Measurements from ENCODE around the gene NAT14. TPM values are rescaled to one million over a fixed set of nuclear protein-coding genes. Genes with fewer than 3 reads are reported as not detected.

The NAT14 gene
- total RNA-seq, 1 experiment from 2014 or later, result 55.3 TPM

DNA sequence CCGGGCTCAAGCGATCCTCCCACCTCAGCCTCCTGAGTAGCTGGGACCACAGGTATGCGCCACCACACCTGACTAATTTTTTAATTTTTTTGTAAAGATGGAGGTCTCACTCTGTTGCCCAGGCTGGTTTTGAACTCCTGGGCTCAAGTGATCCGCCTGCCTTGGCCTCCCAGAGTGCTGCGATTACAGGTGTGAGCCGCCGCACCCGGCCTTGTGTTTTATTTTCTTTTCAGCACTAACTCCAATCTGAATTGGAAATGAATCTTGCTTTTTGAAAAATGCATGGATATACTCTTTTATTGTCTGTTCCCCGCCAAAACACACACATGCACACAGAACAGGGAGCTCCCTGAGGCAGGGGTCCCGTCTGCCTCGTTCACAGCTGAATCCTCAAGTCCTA, 22.3 kb upstream of the NAT14 start:
- POLR2A ChIA-PET, result no interaction called here
- no peaks in the 10 kb centered on the region for H3K36me3 ChIP-seq (ENCODE audit: control insufficient read depth in 1 of 2, insufficient read depth in 2 of 2, low read length in 2 of 2)
- H3K27ac ChIP-seq (ENCODE audit: low read depth, low read length), result no peak overlapping the region
- DNase-seq (ENCODE audit: low read depth, low spot score) (no peak), ATAC-seq (no peak)
- H3K4me2 ChIP-seq (ENCODE audit: low read length), result peak overlapping the region; percentile 98
- peak overlapping the region; percentile 51 to 98; a peak in 2 of 4 replicates for H3K4me3 ChIP-seq (replicated peaks in 1 of 2; ENCODE audit: low read depth in 1 of 2, low read length in 2 of 2)
- peaks cover 12% of the 10 kb centered on the region; the same call in 1 of the 2 replicates for H3K79me2 ChIP-seq (ENCODE audit: insufficient read depth, low read length)
- H2AFZ ChIP-seq (ENCODE audit: low read depth, low read length, poor library complexity, severe bottlenecking), result no peak overlapping the region
- H3K4me1 ChIP-seq (ENCODE audit: control insufficient read depth in 1 of 2, insufficient read depth in 2 of 2, low read length in 2 of 2), result peaks cover 14 to 35% of the 10 kb centered on the region in 2 experiments
- TF ChIP-seq RAD21 (IDR thresholded peaks at IDR 0.05; ENCODE audit: low read depth), result no peak
- no peak for TF ChIP-seq CEBPB (IDR thresholded peaks at IDR 0.05; ENCODE audit: low read depth)
- TF ChIP-seq POLR2A (IDR thresholded peaks at IDR 0.05; ENCODE audit: borderline replicate concordance, extremely low read depth, insufficient read depth, insufficient read length), result no peak
- TF ChIP-seq ELF1 (IDR thresholded peaks at IDR 0.05; ENCODE audit: borderline replicate concordance, low read depth), result no peak
- TF ChIP-seq MAX (IDR thresholded peaks at IDR 0.05), result 0 out of 2 replicates have a peak, but pooled peaks have one; percentile 4
- RAD21 ChIA-PET (ENCODE audit: low non-redundant PET in 1 of 2, low total read pairs in 2 of 2, uncharacterized antibody in 2 of 2, unreplicated experiment in 2 of 2), result no interaction called here
- H3K9me2 ChIP-seq (ENCODE audit: insufficient read depth), result no peaks in the 10 kb centered on the region
- H3K27me3 ChIP-seq (ENCODE audit: insufficient read depth, low read length), result no peaks in the 10 kb centered on the region
- intact Hi-C loops (cut with micrococcal nuclease), result no loop called here
- H4K20me1 ChIP-seq (ENCODE audit: insufficient read depth), result no peaks in the 10 kb centered on the region
- CTCF ChIA-PET, result interaction anchor here (1.5 kb wide), 2 partner anchors 9 to 41 kb away, joined by 3 to 7 read pairs; no protein-coding TSS in a partner anchor
- no TSS peak for BruUV-seq (replicated peaks)
- no peak overlapping the region for H3K9ac ChIP-seq (ENCODE audit: low read length)
- no peaks in the 10 kb centered on the region for H3K9me3 ChIP-seq (ENCODE audit: control insufficient read depth in 1 of 2, insufficient read depth in 1 of 2, low read depth in 1 of 2, low read length in 2 of 2)

DNA sequence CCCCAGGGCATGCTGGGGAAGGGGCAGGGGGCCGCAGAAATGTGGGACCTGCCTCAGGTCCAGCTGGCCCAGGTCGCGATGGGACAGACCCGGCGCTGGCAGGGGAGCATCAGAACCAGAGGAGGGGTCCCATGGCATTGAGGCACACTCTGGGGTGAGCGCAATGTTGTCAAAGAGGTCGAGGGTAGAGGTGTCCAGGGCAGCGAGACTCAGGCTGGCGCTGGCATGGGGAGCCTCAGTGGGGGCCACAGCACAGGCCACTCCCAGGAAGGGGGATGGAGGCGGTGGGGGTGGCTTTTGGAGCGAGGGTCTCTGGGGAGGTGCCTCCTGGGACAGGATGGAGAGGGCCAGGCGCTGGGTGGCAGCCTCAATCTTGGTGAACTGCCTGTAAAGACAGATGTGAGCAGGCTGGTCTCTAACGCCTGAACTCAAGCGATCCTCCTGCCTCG, 21.4 kb upstream of the NAT14 start:
- intact Hi-C loops (cut with micrococcal nuclease), result no loop called here
- ATAC-seq, result no peak
- CTCF ChIA-PET, result no interaction called here
- no peak for TF ChIP-seq MAX (IDR thresholded peaks at IDR 0.05)
- no peak for TF ChIP-seq SIN3A (IDR thresholded peaks at IDR 0.05; ENCODE audit: low read depth)
- no peak for TF ChIP-seq RAD21 (IDR thresholded peaks at IDR 0.05; ENCODE audit: low read depth)
- no peak for TF ChIP-seq POLR2A (IDR thresholded peaks at IDR 0.05; ENCODE audit: borderline replicate concordance, extremely low read depth, insufficient read depth, insufficient read length)
- no peak for TF ChIP-seq ZBTB33 (IDR thresholded peaks at IDR 0.05; ENCODE audit: extremely low read depth, insufficient replicate concordance, low read length)
- TF ChIP-seq, protein P1, sequence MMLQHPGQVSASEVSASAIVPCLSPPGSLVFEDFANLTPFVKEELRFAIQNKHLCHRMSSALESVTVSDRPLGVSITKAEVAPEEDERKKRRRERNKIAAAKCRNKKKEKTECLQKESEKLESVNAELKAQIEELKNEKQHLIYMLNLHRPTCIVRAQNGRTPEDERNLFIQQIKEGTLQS (IDR thresholded peaks at IDR 0.05), result no peak
- TF ChIP-seq JUND (IDR thresholded peaks at IDR 0.05), result no peak
- no peak for TF ChIP-seq ZFX (IDR thresholded peaks at IDR 0.05)
- no peak for TF ChIP-seq ELF1 (IDR thresholded peaks at IDR 0.05; ENCODE audit: borderline replicate concordance, low read depth)
- TF ChIP-seq ZNF274 (IDR thresholded peaks at IDR 0.05; ENCODE audit: low read depth, low read length), result no peak
- TF ChIP-seq FOSL1 (IDR thresholded peaks at IDR 0.05; ENCODE audit: low read depth), result no peak
- no peak for TF ChIP-seq EGR1 (IDR thresholded peaks at IDR 0.05; ENCODE audit: low read depth)
- no peak for TF ChIP-seq YY1 (IDR thresholded peaks at IDR 0.05; ENCODE audit: extremely low read depth, insufficient replicate concordance, low read depth, low read length)
- TF ChIP-seq, protein P2, sequence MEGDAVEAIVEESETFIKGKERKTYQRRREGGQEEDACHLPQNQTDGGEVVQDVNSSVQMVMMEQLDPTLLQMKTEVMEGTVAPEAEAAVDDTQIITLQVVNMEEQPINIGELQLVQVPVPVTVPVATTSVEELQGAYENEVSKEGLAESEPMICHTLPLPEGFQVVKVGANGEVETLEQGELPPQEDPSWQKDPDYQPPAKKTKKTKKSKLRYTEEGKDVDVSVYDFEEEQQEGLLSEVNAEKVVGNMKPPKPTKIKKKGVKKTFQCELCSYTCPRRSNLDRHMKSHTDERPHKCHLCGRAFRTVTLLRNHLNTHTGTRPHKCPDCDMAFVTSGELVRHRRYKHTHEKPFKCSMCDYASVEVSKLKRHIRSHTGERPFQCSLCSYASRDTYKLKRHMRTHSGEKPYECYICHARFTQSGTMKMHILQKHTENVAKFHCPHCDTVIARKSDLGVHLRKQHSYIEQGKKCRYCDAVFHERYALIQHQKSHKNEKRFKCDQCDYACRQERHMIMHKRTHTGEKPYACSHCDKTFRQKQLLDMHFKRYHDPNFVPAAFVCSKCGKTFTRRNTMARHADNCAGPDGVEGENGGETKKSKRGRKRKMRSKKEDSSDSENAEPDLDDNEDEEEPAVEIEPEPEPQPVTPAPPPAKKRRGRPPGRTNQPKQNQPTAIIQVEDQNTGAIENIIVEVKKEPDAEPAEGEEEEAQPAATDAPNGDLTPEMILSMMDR (IDR thresholded peaks at IDR 0.05 in 2 of 3, conservative IDR thresholded peaks at IDR 0.05 in 1 of 3; ENCODE audit: borderline replicate concordance in 1 of 3, insufficient read depth in 1 of 3, low read depth in 2 of 3, low read length in 2 of 3), result no peak
- no peak for TF ChIP-seq TCF7L2 (IDR thresholded peaks at IDR 0.05; ENCODE audit: borderline replicate concordance, extremely low read depth, insufficient read depth, insufficient read length)

More for the DNA sequence above, 21.4 kb upstream of the NAT14 start:
- Histone ChIP-seq H3K4me3 (replicated peaks in 1 of 2; ENCODE audit: low read depth in 1 of 2, low read length in 2 of 2) (no peak overlapping the region), H3K9me3 (ENCODE audit: control insufficient read depth in 1 of 2, insufficient read depth in 1 of 2, low read depth in 1 of 2, low read length in 2 of 2) (no peaks in the 10 kb centered on the region), H3K4me1 (ENCODE audit: control insufficient read depth in 1 of 2, insufficient read depth in 2 of 2, low read length in 2 of 2) (peaks cover 19 to 43% of the 10 kb centered on the region in 2 experiments), H3K79me2 (ENCODE audit: insufficient read depth, low read length) (peaks cover 9% of the 10 kb centered on the region; the same call in 1 of the 2 replicates), H3K36me3 (ENCODE audit: control insufficient read depth in 1 of 2, insufficient read depth in 2 of 2, low read length in 2 of 2) (no peaks in the 10 kb centered on the region), H4K20me1 (ENCODE audit: insufficient read depth) (no peaks in the 10 kb centered on the region), H3K9me2 (ENCODE audit: insufficient read depth) (no peaks in the 10 kb centered on the region), H3K9ac (ENCODE audit: low read length) (no peak overlapping the region), H2AFZ (ENCODE audit: low read depth, low read length, poor library complexity, severe bottlenecking) (no peak overlapping the region), H3K27me3 (ENCODE audit: insufficient read depth, low read length) (no peaks in the 10 kb centered on the region), H3K4me2 (ENCODE audit: low read length) (no peak overlapping the region), H3K27ac (ENCODE audit: low read depth, low read length) (no peak overlapping the region; the same call in 1 of the 2 replicates)
- ChIA-PET RAD21 (ENCODE audit: low non-redundant PET in 1 of 2, low total read pairs in 2 of 2, uncharacterized antibody in 2 of 2, unreplicated experiment in 2 of 2) (no interaction called here), POLR2A (no interaction called here)
- DNase-seq (ENCODE audit: low read depth, low spot score), result no peak
- BruUV-seq (replicated peaks), result no TSS peak
